Activated CD4-positive, CD25-positive, alpha-beta regulatory T cell treated with anti-CD3 and anti-CD28 coated beads, Interleukin-2, amount 50 U/mL, for 16 hours (primary cell): ENCODE data around the gene SH3PXD2A.
A peak's percentile ranks its signal among the peaks of the same experiment; 100 is the strongest.

ENCODE experiments used
- DNase-seq: peaks from one replicate; pipeline ENCODE4 v3.0.0-alpha.2; 2020; ENCODE audit warnings: low read depth, low spot score

Gene SH3PXD2A

GRCh38 chr10:103724074-103724473 is 131.3 kb downstream of the SH3PXD2A start:
- no peak for DNase-seq

GRCh38 chr10:103723557-103723956 is 131.8 kb downstream of the SH3PXD2A start:
- DNase-seq = no peak

- DNase-seq = no peak
Measured at GRCh38 chr10:103722632-103723031, 132.7 kb downstream of the SH3PXD2A start.

GRCh38 chr10:103720964-103721335 is 134.4 kb downstream of the SH3PXD2A start:
- DNase-seq = no peak

- DNase-seq = no peak
Measured at GRCh38 chr10:103720328-103720963, 134.9 kb downstream of the SH3PXD2A start.

GRCh38 chr10:103719036-103719435 is 136.3 kb downstream of the SH3PXD2A start:
- no peak for DNase-seq

GRCh38 chr10:103718247-103718620 is 137.1 kb downstream of the SH3PXD2A start:
- DNase-seq = no peak

GRCh38 chr10:103717341-103718246 is 137.8 kb downstream of the SH3PXD2A start:
- no peak for DNase-seq

GRCh38 chr10:103716206-103717160 is 138.9 kb downstream of the SH3PXD2A start:
- DNase-seq = no peak

- DNase-seq = no peak
Measured at GRCh38 chr10:103715430-103715829, 139.9 kb downstream of the SH3PXD2A start.

GRCh38 chr10:103714232-103714891 is 141.0 kb downstream of the SH3PXD2A start:
- no peak for DNase-seq

- DNase-seq = no peak
Measured at GRCh38 chr10:103713676-103714075, 141.7 kb downstream of the SH3PXD2A start.

- DNase-seq = peak; percentile 69
Measured at GRCh38 chr10:103712898-103713498, 142.4 kb downstream of the SH3PXD2A start.

- no peak for DNase-seq
Measured at GRCh38 chr10:103712146-103712545, 143.2 kb downstream of the SH3PXD2A start.

GRCh38 chr10:103711351-103711994 is 143.9 kb downstream of the SH3PXD2A start:
- no peak for DNase-seq

GRCh38 chr10:103710490-103710889 is 144.9 kb downstream of the SH3PXD2A start:
- no peak for DNase-seq

GRCh38 chr10:103709341-103709920 is 145.9 kb downstream of the SH3PXD2A start:
- DNase-seq = no peak

GRCh38 chr10:103708627-103709288 is 146.6 kb downstream of the SH3PXD2A start:
- no peak for DNase-seq

- no peak for DNase-seq
Measured at GRCh38 chr10:103707956-103708626, 147.3 kb downstream of the SH3PXD2A start.
